Astrocyte of the spinal cord (primary cell): ENCODE measurements around the gene RERE.
A peak's percentile ranks its signal among the peaks of the same experiment; 100 is the strongest.

ENCODE experiments used
- DNase-seq: peaks from one replicate; pipeline ENCODE4 v3.0.0; 2011; ENCODE audit warnings: low read depth, low spot score
- H3K4me3 ChIP-seq: 2 replicates; pipeline ENCODE4 v1.5.1; 2011; ENCODE audit warnings: low read depth, mild to moderate bottlenecking, low read length, moderate library complexity
- in situ Hi-C: cut with HindIII; loops from 2 replicates; pipeline ENCODE4 v1.10.0; 2017; ENCODE audit warnings: low sequenced_read_pairs
- TF ChIP-seq, protein P1 (sequence below): IDR thresholded peaks from 2 replicates; pipeline ENCODE4 v1.5.1; 2012; ENCODE audit warnings: low read depth, mild to moderate bottlenecking, low read length, inconsistent platforms

The RERE gene

DNA sequence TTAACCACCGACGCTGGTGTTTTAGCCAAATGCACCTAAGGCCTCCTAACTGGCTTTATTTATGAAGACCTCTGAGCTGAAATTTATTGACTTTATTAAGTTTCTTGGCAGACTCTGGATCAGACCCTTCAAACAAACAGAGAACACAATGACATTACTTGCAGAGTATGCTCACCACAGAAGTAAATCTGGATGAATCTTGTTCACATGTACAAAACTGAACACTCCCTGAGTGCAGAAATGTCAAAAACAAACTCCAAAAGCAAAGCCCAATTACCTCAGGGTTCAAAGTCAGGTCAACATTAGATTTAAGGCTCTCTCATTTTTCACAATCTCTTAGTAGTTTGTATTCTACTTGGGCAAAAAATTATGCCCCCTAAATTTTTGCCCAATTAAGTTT, 280.9 kb downstream of the RERE start:
- DNase-seq: no peak
- TF ChIP-seq, protein P1, sequence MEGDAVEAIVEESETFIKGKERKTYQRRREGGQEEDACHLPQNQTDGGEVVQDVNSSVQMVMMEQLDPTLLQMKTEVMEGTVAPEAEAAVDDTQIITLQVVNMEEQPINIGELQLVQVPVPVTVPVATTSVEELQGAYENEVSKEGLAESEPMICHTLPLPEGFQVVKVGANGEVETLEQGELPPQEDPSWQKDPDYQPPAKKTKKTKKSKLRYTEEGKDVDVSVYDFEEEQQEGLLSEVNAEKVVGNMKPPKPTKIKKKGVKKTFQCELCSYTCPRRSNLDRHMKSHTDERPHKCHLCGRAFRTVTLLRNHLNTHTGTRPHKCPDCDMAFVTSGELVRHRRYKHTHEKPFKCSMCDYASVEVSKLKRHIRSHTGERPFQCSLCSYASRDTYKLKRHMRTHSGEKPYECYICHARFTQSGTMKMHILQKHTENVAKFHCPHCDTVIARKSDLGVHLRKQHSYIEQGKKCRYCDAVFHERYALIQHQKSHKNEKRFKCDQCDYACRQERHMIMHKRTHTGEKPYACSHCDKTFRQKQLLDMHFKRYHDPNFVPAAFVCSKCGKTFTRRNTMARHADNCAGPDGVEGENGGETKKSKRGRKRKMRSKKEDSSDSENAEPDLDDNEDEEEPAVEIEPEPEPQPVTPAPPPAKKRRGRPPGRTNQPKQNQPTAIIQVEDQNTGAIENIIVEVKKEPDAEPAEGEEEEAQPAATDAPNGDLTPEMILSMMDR: no peak
- in situ Hi-C loops: no loop called here
- no peak overlapping the region for H3K4me3 ChIP-seq

DNA sequence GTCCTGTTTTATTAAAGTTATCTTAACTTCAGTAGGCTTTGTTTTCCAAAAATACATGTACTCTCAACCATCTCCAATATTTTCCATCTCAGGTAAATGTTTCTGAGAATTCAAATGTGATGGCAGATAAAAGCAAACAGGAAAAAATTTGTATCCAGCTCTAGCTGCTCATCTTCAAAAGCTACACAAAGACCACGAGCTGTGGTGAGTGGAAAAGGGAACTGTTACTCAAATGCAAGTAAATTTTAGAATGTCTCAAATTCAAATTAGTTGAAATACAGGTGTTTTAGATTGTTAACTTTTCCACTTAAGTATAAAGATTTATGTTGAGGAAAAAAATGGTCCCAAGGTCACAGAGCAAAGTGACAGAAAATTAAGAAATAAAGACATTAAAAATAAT, 283.5 kb downstream of the RERE start:
- in situ Hi-C loops: no loop called here
- TF ChIP-seq, protein P1: no peak

DNA sequence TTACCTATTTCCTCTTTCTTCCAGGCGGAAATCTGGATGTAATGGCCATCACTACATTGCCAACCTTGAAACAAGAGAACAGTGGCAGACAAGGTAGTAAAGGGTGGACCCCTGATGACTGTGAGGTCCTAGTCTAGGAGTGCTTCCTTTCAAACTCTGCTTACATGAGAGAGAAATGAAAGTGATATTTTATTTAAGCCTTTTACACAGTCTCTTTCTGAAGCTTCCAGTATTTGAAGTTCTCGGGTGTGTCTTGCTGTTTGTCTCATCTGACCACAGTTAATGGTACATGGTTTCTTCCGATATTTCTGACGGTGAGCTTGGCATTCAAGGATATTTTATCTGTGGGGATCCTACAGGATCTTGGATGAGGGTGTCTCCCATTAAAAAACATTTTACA, 284.3 kb downstream of the RERE start:
- DNase-seq: no peak
- no peak overlapping the region for H3K4me3 ChIP-seq
- in situ Hi-C loops: no loop called here
- TF ChIP-seq, protein P1: no peak

More for the DNA sequence above, 283.5 kb downstream of the RERE start:
- DNase-seq: no peak
- H3K4me3 ChIP-seq: no peak overlapping the region

DNA sequence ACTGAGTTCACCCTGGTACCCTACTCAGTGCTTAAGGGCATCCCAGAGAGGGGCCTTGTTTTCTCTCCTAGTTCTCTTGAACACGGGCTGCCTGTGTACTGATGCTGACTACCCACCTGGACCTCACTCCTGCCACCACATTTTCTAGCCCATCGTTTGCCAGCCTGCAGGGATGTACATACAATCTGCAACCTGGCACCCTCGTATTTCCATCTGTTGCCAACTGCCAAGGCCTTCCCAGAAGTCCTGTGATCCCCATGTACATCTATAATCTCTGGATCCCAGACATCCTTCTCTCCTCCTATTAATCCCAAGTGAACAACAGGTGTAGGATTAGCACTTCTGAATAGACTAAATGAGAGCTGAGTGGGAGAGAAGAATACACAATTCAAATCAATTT, 287.5 kb downstream of the RERE start:
- in situ Hi-C loops: no loop called here
- no peak for DNase-seq
- H3K4me3 ChIP-seq: no peak overlapping the region
- TF ChIP-seq, protein P1: no peak

DNA sequence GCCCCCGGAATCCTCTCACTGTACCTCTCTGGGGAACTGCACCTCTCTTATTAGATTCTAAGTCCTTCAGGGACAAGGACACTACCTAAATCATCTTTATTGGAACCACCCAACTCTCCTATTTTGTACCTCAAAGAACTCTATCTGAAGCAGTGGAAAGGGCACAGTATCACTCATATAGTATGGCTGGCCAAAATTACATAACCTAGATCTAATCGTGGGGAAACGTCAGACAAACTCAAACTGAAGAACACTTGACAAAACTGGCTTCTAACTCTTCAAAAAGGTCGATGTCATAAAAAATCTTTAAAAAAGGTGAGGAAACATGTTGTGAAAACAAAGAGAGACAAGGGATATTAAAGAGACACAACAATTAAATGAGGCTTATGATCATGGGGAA, 289.5 kb downstream of the RERE start:
- in situ Hi-C loops: no loop called here
- no peak overlapping the region for H3K4me3 ChIP-seq
- DNase-seq: no peak
- TF ChIP-seq, protein P1: no peak

DNA sequence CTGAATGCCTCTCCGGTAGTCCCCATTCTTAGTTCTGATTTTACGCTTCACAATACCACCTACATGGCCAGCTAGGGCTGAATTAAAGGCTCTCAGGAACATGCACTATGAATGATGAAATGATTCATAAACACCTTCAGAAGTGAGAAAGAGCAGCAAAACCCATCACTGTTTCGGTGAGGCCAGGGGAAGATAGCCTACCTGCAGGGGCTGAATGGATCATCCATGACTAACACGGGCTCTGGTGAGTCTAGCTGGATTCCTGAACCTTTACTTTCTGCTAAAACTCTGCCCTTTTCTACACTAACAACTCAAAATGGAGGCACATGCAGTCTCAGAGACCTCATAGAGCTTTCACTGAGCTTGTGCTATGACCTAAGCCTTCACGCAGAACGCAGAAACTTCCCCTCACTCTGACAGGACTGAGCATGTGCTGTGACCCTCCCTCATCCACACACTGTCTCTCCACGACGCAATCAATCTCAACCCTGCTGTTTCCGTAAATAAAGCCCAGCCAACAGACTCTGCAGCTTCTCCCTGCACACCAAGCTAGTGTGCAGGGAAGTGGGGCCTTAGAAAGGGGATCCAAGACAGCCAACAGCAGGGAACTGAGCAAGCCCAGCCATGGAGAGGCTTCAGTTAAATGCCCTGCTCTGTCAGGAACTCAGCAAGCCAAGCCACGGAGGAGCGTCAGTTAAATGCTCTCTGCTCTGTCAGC, 291.7 kb downstream of the RERE start:
- TF ChIP-seq, protein P1: no peak
- H3K4me3 ChIP-seq: peak overlapping the region; percentile 48
- in situ Hi-C loops: no loop called here
- peak; percentile 98 for DNase-seq
